Aorta (tissue), 5 donors: ENCODE results near the gene PKNOX1. TPM values are rescaled to one million over a fixed set of nuclear protein-coding genes. Genes with fewer than 3 reads are reported as not detected.
A peak's percentile ranks its signal among the peaks of the same experiment; 100 is the strongest.
"Not testable (repeated sequence)": the region's sequence is repeated elsewhere in the genome, so short reads cannot be mapped to it uniquely, and the experiment has no call there.

Experiments
- ATAC-seq: fragments of 200-7000 bp; cut with Tn5 transposase; one replicate; pipeline ENCODE4 v1.9.1; 2022; ENCODE audit warnings: moderate library complexity; ENCODE audit not compliant: low FRiP score
- DNase-seq, 2 donors: peaks; one replicate each; pipeline ENCODE4 v3.0.0-alpha.2; 2020
- H3K27ac ChIP-seq, 2 donors: one replicate each; pipeline ENCODE4 v1.5.1; 2013; ENCODE audit warnings: low read length in 2 of 2, mild to moderate bottlenecking in 2 of 2, moderate library complexity in 2 of 2, control low read depth in 1 of 2, inconsistent platforms in 1 of 2, low read depth in 1 of 2
- H3K27me3 ChIP-seq, 2 donors: one replicate each; pipeline ENCODE4 v1.6.1; 2013; ENCODE audit warnings: control low read depth in 1 of 2, low read length in 1 of 2, mild to moderate bottlenecking in 1 of 2, moderate library complexity in 1 of 2; ENCODE audit not compliant: insufficient read depth in 2 of 2, control insufficient read depth in 1 of 2
- H3K36me3 ChIP-seq, 2 donors: one replicate each; pipeline ENCODE4 v1.6.1; 2013; ENCODE audit warnings: control low read depth in 1 of 2, low read length in 1 of 2, mild to moderate bottlenecking in 1 of 2; ENCODE audit not compliant: insufficient read depth in 2 of 2, control insufficient read depth in 1 of 2
- H3K4me1 ChIP-seq, 2 donors: one replicate each; pipeline ENCODE4 v1.6.1; 2013; ENCODE audit warnings: low read length in 2 of 2, control low read depth in 1 of 2, mild to moderate bottlenecking in 1 of 2, moderate library complexity in 1 of 2; ENCODE audit not compliant: insufficient read depth in 2 of 2, control insufficient read depth in 1 of 2
- H3K4me3 ChIP-seq, 2 donors: one replicate each; pipeline ENCODE4 v1.5.1; 2013; ENCODE audit warnings: low read length in 2 of 2, control low read depth in 1 of 2, mild to moderate bottlenecking in 1 of 2
- H3K9me3 ChIP-seq: one replicate; pipeline ENCODE4 v1.6.1; 2013; ENCODE audit warnings: mild to moderate bottlenecking, low read length; ENCODE audit not compliant: control insufficient read depth
- WGBS, 2 donors: extraction: QIAGEN DNeasy Blood & Tissue Kit; methylation state at CpG; one replicate each; pipeline ENCODE4 v1.1.7; 2013; 5-methylcytosine and 5-hydroxymethylcytosine counted together
- intact Hi-C, 2 donors: fragments of 100-400 bp; cut with DNase I; formaldehyde crosslinking; loops; one replicate each; pipeline versions ENCODE4 v1.14.2 to v1.15.0; 2022
- polyA plus RNA-seq, 2 donors: library from polyadenylated mRNA; stranded (reverse); fragments of 200-250 nt; gene quantifications; one replicate each; pipeline ENCODE4 v1.2.3, GENCODE V29; 2013
- total RNA-seq, 2 donors: library from RNA; stranded (reverse); fragmentation: NEBNext Ultra II Directional; extraction: Animal tissue kit (Norgen Biotek cat#: 25700); gene quantifications; one replicate each; pipeline ENCODE4 v1.2.1, GENCODE V29; 2021
- donor health status: healthy with polysubstance abuse.
- donor health status: Bipolar disorder and iron deficiency.
- donor health status: DM: no; HTN: no; CAD: no.
- donor health status: DM: no; HTN: no; CAD: no.
- donor health status: DM: yes; HTN: yes; CAD: no.

PKNOX1 gene
- total and polyA plus RNA-seq, 4 donors: 3.8 to 22.7 (median 12.3) TPM

DNA sequence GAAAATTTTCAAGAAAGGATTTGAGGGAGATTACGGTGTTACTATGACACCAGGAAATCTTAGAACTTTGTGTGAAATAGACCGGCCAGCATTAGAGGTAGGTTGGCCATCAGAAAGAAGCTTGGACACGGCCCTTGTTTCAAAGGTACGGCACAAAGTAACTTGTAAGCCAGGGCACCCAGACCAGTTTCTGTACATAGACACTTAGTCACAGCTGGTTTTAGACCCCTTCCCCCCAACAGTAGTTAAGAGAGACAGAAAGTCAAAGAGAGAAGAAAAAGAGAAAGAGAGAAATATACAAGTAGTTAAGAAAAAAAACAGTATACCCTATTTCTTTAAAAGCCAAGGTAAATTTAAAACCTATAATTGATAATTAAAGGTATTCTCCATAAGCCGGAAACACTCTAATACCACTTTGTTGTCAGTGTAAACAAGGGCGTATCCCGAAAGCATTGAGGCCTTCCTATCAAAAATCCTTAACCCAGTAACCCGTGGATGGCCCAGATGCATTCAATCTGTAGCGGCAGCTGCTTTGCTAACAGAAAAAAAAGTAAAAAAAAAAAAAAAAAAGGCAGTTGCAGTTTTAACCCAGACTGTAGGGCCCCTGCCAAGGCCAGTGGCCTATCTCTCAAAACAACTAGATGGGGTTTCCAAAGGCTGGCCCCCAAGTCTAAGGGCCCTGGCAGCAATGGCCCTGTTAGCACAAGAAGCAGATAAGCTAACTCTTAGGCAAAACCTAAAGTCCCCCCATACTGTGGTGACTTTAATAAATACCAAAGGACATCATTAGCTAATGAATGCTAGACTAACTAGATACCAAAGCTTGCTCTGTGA is 41.0 kb upstream of the PKNOX1 start:
- H3K36me3 ChIP-seq, H3K4me3 ChIP-seq, intact Hi-C loops, H3K27ac ChIP-seq, H3K9me3 ChIP-seq, ATAC-seq, H3K4me1 ChIP-seq, H3K27me3 ChIP-seq: not testable (repeated sequence)
- DNase-seq: peak in 1 of 2 donors; percentile 27
- WGBS, 2 donors: 17 to 25% methylated on average over 9 of the region's 9 CpGs

- 94% methylated on average over 12 of the region's 12 CpGs for WGBS, 2 donors
- ATAC-seq: not testable (repeated sequence)
These were observed 40.4 kb upstream of the PKNOX1 start for GRCh38 chr21:42933973-42934372.

GRCh38 chr21:42936360-42936759 is 38.0 kb upstream of the PKNOX1 start:
- ATAC-seq, H3K4me1 ChIP-seq, H3K9me3 ChIP-seq, H3K27me3 ChIP-seq, intact Hi-C loops, H3K36me3 ChIP-seq, DNase-seq, H3K27ac ChIP-seq, H3K4me3 ChIP-seq: not testable (repeated sequence)
- WGBS, 2 donors: 85 to 90% methylated on average over 5 of the region's 5 CpGs

More at GRCh38 chr21:42933973-42934372, 40.4 kb upstream of the PKNOX1 start:
- intact Hi-C loops, H3K4me3 ChIP-seq, H3K36me3 ChIP-seq, H3K27ac ChIP-seq, H3K9me3 ChIP-seq, H3K4me1 ChIP-seq, H3K27me3 ChIP-seq: not testable (repeated sequence)
- peak in 1 of 2 donors; percentile 33 for DNase-seq

GRCh38 chr21:42937034-42937940 is 37.1 kb upstream of the PKNOX1 start:
- H3K27ac ChIP-seq, H3K36me3 ChIP-seq, H3K4me1 ChIP-seq, H3K9me3 ChIP-seq, H3K27me3 ChIP-seq, H3K4me3 ChIP-seq, intact Hi-C loops, ATAC-seq: not testable (repeated sequence)
- 85 to 92% methylated on average over 16 of the region's 16 CpGs for WGBS, 2 donors
- DNase-seq: peak in 1 of 2 donors; percentile 36

GRCh38 chr21:42937960-42938605 is 36.3 kb upstream of the PKNOX1 start:
- peak in 1 of 2 donors; percentile 23 for DNase-seq
- no peaks in the 10 kb centered on the region for H3K9me3 ChIP-seq
- no peak for ATAC-seq
- no peak overlapping the region for H3K27ac ChIP-seq
- intact Hi-C loops: no loop called here
- H3K4me1 ChIP-seq: no peaks in the 10 kb centered on the region
- no peak overlapping the region for H3K4me3 ChIP-seq
- 93 to 94% methylated on average over 21 of the region's 21 CpGs for WGBS, 2 donors
- H3K36me3 ChIP-seq: no peaks in the 10 kb centered on the region
- no peaks in the 10 kb centered on the region for H3K27me3 ChIP-seq

DNA sequence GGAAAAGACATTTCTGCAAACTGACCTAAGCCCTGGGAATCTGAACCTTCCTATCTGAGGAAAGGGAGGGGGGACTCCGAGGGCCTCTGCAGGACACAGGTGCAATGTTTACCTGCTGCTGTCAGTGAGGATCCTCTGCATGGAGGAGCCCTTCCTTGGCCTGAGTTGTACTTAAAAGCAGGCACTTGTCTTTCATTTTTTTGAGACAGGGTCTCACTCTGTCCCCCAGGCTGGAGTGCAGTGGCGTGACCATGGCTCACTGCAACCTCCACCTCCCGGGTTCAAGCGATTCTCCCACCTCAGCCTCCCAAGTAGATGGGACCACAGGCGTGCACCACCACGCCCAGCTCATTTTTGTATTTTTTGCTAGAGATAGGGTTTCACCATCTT is 35.8 kb upstream of the PKNOX1 start:
- H3K9me3 ChIP-seq, intact Hi-C loops, H3K27ac ChIP-seq, H3K4me1 ChIP-seq, H3K36me3 ChIP-seq, DNase-seq, H3K4me3 ChIP-seq, H3K27me3 ChIP-seq, ATAC-seq: not testable (repeated sequence)
- WGBS, 2 donors: 97 to 98% methylated on average over 6 of the region's 6 CpGs

DNA sequence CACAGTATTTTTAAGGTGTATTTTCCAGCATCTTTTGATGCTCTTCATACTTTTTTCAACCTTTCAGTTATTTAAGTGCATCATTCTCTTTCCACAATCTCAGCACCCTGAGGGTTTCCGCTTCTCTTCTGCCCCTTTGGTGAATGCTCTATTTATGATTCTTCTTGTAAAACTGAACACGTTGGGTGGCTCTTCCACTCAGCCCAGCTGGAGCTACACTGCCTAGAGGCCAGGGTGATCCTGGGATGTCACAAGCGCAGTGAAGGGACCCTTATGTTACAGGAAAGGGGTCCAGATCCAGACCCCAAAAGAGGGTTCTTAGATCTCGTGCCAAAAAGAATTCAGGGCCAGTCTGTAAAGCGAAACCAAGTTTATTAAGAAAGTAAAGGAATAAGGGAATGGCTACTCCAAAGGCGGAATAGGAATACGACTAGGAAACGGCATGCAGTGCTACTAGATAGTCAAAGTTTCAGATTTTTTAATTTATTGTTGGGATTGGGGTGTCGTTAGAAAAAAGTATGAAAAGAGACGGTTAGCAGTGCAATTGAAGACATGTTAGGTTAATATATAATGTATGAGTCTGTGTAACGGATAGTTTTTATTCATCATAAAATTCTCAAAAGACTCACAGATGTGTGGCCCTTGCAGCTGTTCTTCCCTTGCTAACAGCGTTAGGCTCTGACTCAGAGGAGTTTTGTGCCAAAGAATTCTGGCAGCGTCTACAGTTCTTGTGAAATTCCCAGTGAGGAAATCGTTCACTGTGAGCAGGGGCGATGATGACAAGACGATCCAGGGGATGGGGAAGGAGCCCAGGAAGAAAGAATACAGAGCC is 34.6 kb upstream of the PKNOX1 start:
- intact Hi-C loops: loop anchor here in 1 of 2 donors (2.0 kb wide), 1 partner anchor 35 kb away; the partner anchor contains the start of gene PKNOX1
- no peak overlapping the region for H3K27ac ChIP-seq

DNA sequence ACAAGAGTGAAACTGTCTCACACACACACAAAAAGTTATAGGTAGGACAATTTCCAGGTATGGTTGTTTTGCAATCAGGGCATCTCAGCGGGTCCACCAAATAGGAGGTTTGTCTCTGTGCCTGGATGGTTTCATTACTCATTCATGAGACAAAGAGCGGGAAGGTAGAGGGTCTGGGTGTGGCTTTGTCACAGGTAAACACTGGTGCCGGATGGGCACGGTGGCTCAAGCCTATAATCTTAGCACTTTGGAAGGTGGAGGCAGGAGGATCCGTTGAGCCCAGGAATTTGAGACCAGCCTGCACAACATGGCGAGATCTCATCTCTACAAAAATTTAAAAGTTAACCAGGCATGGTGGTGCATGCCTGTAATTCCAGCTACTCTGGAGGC is 32.7 kb upstream of the PKNOX1 start:
- DNase-seq (no peak), ATAC-seq (no peak)
- Histone ChIP-seq H3K27me3 (no peaks in the 10 kb centered on the region), H3K36me3 (no peaks in the 10 kb centered on the region), H3K27ac (no peak overlapping the region), H3K4me1 (no peaks in the 10 kb centered on the region), H3K4me3 (no peak overlapping the region), H3K9me3 (no peaks in the 10 kb centered on the region)
- intact Hi-C loops: loop anchor here in 1 of 2 donors (2.0 kb wide), 1 partner anchor 33 kb away; the partner anchor contains the start of gene PKNOX1
- 95 to 98% methylated on average over 6 of the region's 6 CpGs for WGBS, 2 donors

More for the DNA sequence above, 34.6 kb upstream of the PKNOX1 start:
- Histone ChIP-seq H3K36me3 (no peaks in the 10 kb centered on the region), H3K4me3 (no peak overlapping the region), H3K9me3 (no peaks in the 10 kb centered on the region), H3K27me3 (no peaks in the 10 kb centered on the region), H3K4me1 (no peaks in the 10 kb centered on the region)
- DNase-seq: peak; percentile 78 to 84
- WGBS, 2 donors: 18 to 19% methylated on average over 16 of the region's 16 CpGs
- peak; percentile 95 for ATAC-seq
